HepG2 (cell line): ENCODE data around the gene SEPTIN12. TPM values are rescaled to one million over a fixed set of nuclear protein-coding genes. Genes with fewer than 3 reads are reported as not detected.

Source experiments
- ATAC-seq: fragments of 200-7000 bp; cut with Tn5 transposase; 3 replicates; pipeline ENCODE4 v1.9.1; 2020; ENCODE audit warnings: mild to moderate bottlenecking, moderate library complexity
- BruUV-seq: library from RNA; stranded (reverse); fragments of 400-500 nt; replicated peaks from 2 replicates; lab custom pipeline; 2021; lab: Mats Ljungman, UMichigan
- CTCF ChIA-PET: fragments of 300-600 bp; formaldehyde crosslinking; extraction: SDS; loops from one replicate; lab custom pipeline; 2021; ENCODE audit warnings: low total read pairs, inconsistent platforms, low intra/inter-chr PET ratio; lab: Yijun Ruan, JAX
- POLR2A ChIA-PET: fragments of 350-600 bp; sonication (Branson Sonifier 250); formaldehyde crosslinking; loops from one replicate; lab custom pipeline; 2020; ENCODE audit warnings: antibody characterized with exemption, inconsistent platforms; lab: Yijun Ruan, JAX
- DNase-seq: peaks from one replicate; pipeline ENCODE4 v3.0.0-alpha.2; 2015; ENCODE audit warnings: low spot score
- FAIRE-seq: peaks from 3 replicates; lab custom pipeline; 2011; peaks lifted over from hg19 to GRCh38; lab: Jason Lieb, UNC
- H2AFZ ChIP-seq: one replicate; pipeline ENCODE4 v1.6.1; 2011; ENCODE audit warnings: low read length, inconsistent platforms
- H3K27ac ChIP-seq: fragments of 300-600 bp; 3 replicates; pipeline ENCODE4 v1.8.0; 2011; ENCODE audit warnings: mixed run types, mild to moderate bottlenecking, mixed read lengths, low read length, inconsistent platforms; ENCODE audit not compliant: insufficient read depth; ENCODE audit errors: extremely low read length
- H3K27me3 ChIP-seq, 2 experiments: fragments of 200-600 bp in 1 of 2; 2 replicates in 1 of 2; 3 replicates in 1 of 2; pipeline versions ENCODE4 v1.6.0 to v1.8.0; 2011; ENCODE audit warnings: low read length in 2 of 2, mild to moderate bottlenecking in 2 of 2, moderate library complexity in 2 of 2, inconsistent platforms in 1 of 2; ENCODE audit not compliant: insufficient read depth in 2 of 2, control insufficient read depth in 1 of 2
- H3K36me3 ChIP-seq, 2 experiments: fragments of 200-600 bp in 1 of 2; replicated peaks in 1 of 2; 2 replicates in 1 of 2; 3 replicates in 1 of 2; pipeline versions ENCODE4 v1.5.1 to v1.8.0; 2011; ENCODE audit warnings: low read length in 2 of 2, inconsistent platforms in 1 of 2; ENCODE audit not compliant: insufficient read depth in 2 of 2, control insufficient read depth in 1 of 2
- H3K4me1 ChIP-seq: 2 replicates; pipeline ENCODE4 v1.5.1; 2012; ENCODE audit warnings: low read length, inconsistent platforms; ENCODE audit not compliant: insufficient read depth
- H3K4me2 ChIP-seq: 2 replicates; pipeline ENCODE4 v1.6.0; 2011; ENCODE audit warnings: low read depth, low read length, inconsistent platforms
- H3K4me3 ChIP-seq, 3 experiments: fragments of 200-600 bp in 1 of 3; sonication (generic), shearing (Covaris generic) in 1 of 3; replicated peaks in 1 of 3; 2 replicates each; pipeline ENCODE4 v1.5.1; 2011 to 2016; ENCODE audit warnings: low read length in 3 of 3, inconsistent platforms in 2 of 3, low read depth in 2 of 3, mild to moderate bottlenecking in 2 of 3, control low read depth in 1 of 3, mixed read lengths in 1 of 3; ENCODE audit not compliant: insufficient read depth in 1 of 3
- H3K79me2 ChIP-seq: one replicate; pipeline ENCODE4 v1.6.1; 2011; ENCODE audit warnings: low read length, inconsistent platforms; ENCODE audit not compliant: insufficient read depth
- H3K9ac ChIP-seq: 2 replicates; pipeline ENCODE4 v1.6.0; 2011; ENCODE audit warnings: mild to moderate bottlenecking, low read depth, low read length, inconsistent platforms; ENCODE audit not compliant: insufficient read depth
- H3K9me3 ChIP-seq: 2 replicates; pipeline ENCODE4 v1.5.1; 2012; ENCODE audit warnings: mild to moderate bottlenecking, low read length
- H4K20me1 ChIP-seq: 2 replicates; pipeline ENCODE4 v1.6.0; 2011; ENCODE audit warnings: inconsistent platforms, mild to moderate bottlenecking, low read length, moderate library complexity; ENCODE audit not compliant: insufficient read depth
- AGO2 ChIP-seq: fragments of 200-400 bp; formaldehyde crosslinking; optimal IDR thresholded peaks from 2 replicates; pipeline ENCODE3; 2017; ENCODE audit warnings: mild to moderate bottlenecking, low read depth, low read length, moderate library complexity
- FOXK2 ChIP-seq: fragments of 450-650 bp; IDR thresholded peaks from 2 replicates; pipeline ENCODE4 v1.6.1; 2016
- PHF20 ChIP-seq: sonication (generic); formaldehyde crosslinking; IDR thresholded peaks from 2 replicates; pipeline ENCODE4 v1.5.0; 2020; ENCODE audit warnings: mild to moderate bottlenecking, missing genetic modification reagents
- RBFOX2 ChIP-seq: fragments of 200-400 bp; formaldehyde crosslinking; IDR thresholded peaks from 2 replicates; pipeline ENCODE4 v1.6.1; 2017; ENCODE audit warnings: low read depth, mild to moderate bottlenecking, low read length
- ZMYM3 ChIP-seq: sonication (generic); formaldehyde crosslinking; IDR thresholded peaks from 2 replicates; pipeline ENCODE4 v1.5.1; 2020; ENCODE audit warnings: mild to moderate bottlenecking, missing genetic modification reagents
- ZNF280D ChIP-seq: sonication (generic); formaldehyde crosslinking; IDR thresholded peaks from 2 replicates; pipeline ENCODE4 v1.5.1; 2020; ENCODE audit warnings: mild to moderate bottlenecking, missing genetic modification reagents
- WGBS: methylation state at CpG from one replicate; pipeline ENCODE4 v1.1.6; 2017; ENCODE audit warnings: low lambda C conversion rate; 5-methylcytosine and 5-hydroxymethylcytosine counted together
- in situ Hi-C: cut with HindIII; loops from 2 replicates; pipeline ENCODE4 v1.10.0; 2017; ENCODE audit warnings: low pct_unique_long_range_greater_than_20kb; ENCODE audit not compliant: extremely low pct_ligation_motif_present
- intact Hi-C: fragments of 100-400 bp; cut with micrococcal nuclease; formaldehyde crosslinking; loops from one replicate; pipeline ENCODE4 v1.10.0; 2022; ENCODE audit not compliant: unreplicated experiment
- polyA plus RNA-seq, 8 experiments: library from polyadenylated mRNA; depleted of rRNA in 3 of 8; stranded (reverse) in 7 of 8; unstranded in 1 of 8; fragments of >200 nt; fragmentation: Illumina TruSeq in 4 of 8; extraction: Trizol in 4 of 8; gene quantifications; 2 replicates each; pipeline versions ENCODE4 v1.2.1 to v1.2.3, GENCODE V29; 2011 to 2016; ENCODE audit warnings: low read depth in 4 of 8, missing spikeins in 1 of 8, mixed read lengths in 1 of 8; ENCODE audit not compliant: insufficient read depth in 1 of 8
- total RNA-seq, 5 experiments: library from RNA; depleted of rRNA; stranded (reverse); fragments of >200 nt; fragmentation: Illumina TruSeq; extraction: Trizol; gene quantifications; 2 replicates each; pipeline ENCODE4 v1.2.3, GENCODE V29; 2016; ENCODE audit warnings: low read depth in 1 of 5
- TF ChIP-seq, protein P1 (sequence below): sonication (generic); formaldehyde crosslinking; IDR thresholded peaks from 2 replicates; pipeline ENCODE4 v1.5.1; 2020; ENCODE audit warnings: missing genetic modification reagents, mild to moderate bottlenecking, borderline replicate concordance

SEPTIN12 gene
- total and polyA plus RNA-seq, 2 of the 13 experiments (the other 11 are each of a cell fraction or from before 2014, with no cell fraction given), result 0.22 TPM; not detected in 1

DNA sequence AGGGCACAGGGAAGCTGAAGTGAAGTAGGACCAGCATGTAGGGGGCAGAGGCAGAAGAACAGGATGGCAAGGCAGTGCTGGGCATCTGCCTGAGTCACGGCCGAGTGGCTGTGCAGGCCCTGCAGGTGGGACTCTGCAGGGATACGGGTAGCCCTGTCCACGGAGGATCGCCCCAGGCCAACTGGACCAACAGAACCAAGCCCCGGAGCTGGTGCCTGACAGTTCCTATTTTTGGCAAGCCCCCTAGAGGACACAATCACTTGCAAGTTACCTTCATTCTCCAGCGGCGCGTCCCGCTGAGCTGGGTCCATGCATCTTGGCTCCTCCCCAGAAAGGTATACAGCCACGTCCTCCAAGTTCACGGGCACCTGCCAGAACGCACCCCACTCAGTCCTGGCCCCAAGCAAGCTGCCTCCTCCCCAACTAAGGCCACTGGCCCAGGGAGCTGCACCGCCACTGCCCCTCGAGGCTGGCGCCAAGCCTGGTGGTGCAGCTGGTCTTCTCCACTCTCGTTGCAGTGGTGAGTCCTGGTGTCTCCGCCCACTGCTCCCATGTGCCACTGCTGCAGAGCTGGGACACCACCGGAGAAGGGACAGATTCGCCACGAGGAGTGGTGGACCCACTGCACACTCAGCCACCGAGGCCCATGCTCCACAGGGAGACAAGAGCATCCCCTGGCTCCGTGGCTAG, 27.8 kb downstream of the SEPTIN12 start:
- CTCF ChIA-PET, result no interaction called here
- Histone ChIP-seq H3K79me2 (peaks cover 13% of the 10 kb centered on the region), H3K27ac (no peak overlapping the region), H3K4me3 (no peak overlapping the region)
- TF ChIP-seq FOXK2 (no peak), RBFOX2 (peak; percentile 53), ZNF280D (CRISPR knock-in tag) (no peak), AGO2 (peak; percentile 71)
- TF ChIP-seq, all 625 proteins: peak for 2
- WGBS, result 96% methylated on average over 10 of the region's 23 CpGs
- intact Hi-C loops, result no loop called here
- no peak overlapping the region for H2AFZ ChIP-seq
- POLR2A ChIA-PET, result no interaction called here
- no peaks in the 10 kb centered on the region; the same call in 1 of the 2 replicates for H3K9me3 ChIP-seq
- peaks cover 24 to 69% of the 10 kb centered on the region in 2 experiments; a peak in 4 of 5 replicates for H3K36me3 ChIP-seq
- ATAC-seq (no peak), DNase-seq (no peak), FAIRE-seq (no peak)
- no peaks in the 10 kb centered on the region for H3K27me3 ChIP-seq
- H3K4me2 ChIP-seq, result no peak overlapping the region
- peaks cover 16% of the 10 kb centered on the region for H3K4me1 ChIP-seq
- no peaks in the 10 kb centered on the region for H4K20me1 ChIP-seq
- in situ Hi-C loops, result no loop called here
- no peak overlapping the region for H3K9ac ChIP-seq
- no TSS peak for BruUV-seq

GRCh38 chr16:4755687-4756086, 32.5 kb downstream of the SEPTIN12 start:
- CTCF ChIA-PET, result no interaction called here

More at GRCh38 chr16:4755687-4756086, 32.5 kb downstream of the SEPTIN12 start:
- ATAC-seq (no peak), FAIRE-seq (no peak), DNase-seq (no peak)
- 94% methylated on average over 6 of the region's 6 CpGs for WGBS
- peaks cover 3% of the 10 kb centered on the region for H3K79me2 ChIP-seq
- POLR2A ChIA-PET, result no interaction called here
- in situ Hi-C loops (no loop called here), intact Hi-C loops (no loop called here)
- no peaks in the 10 kb centered on the region for H3K4me1 ChIP-seq
- H3K4me2 ChIP-seq, result no peak overlapping the region
- no peak overlapping the region for H2AFZ ChIP-seq
- no peak overlapping the region for H3K9ac ChIP-seq
- H4K20me1 ChIP-seq, result no peaks in the 10 kb centered on the region
- H3K36me3 ChIP-seq, result peaks cover 29 to 69% of the 10 kb centered on the region in 2 experiments
- no peak overlapping the region for H3K27ac ChIP-seq
- no peaks in the 10 kb centered on the region for H3K27me3 ChIP-seq
- no peak overlapping the region for H3K4me3 ChIP-seq
- H3K9me3 ChIP-seq, result no peaks in the 10 kb centered on the region; the same call in 1 of the 2 replicates
- TF ChIP-seq, protein P1, sequence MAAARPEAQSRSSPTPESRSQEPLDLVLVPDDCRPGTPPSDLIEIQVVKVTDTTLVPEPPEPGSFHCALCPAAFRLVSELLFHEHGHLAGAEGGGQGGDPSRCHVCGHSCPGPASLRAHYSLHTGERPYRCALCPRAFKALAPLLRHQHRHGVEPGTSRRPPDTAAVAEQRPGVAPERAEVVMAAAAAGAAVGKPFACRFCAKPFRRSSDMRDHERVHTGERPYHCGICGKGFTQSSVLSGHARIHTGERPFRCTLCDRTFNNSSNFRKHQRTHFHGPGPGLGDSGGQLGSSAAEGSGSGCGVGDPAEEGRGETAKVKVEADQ (CRISPR knock-in tag), result no peak
- TF ChIP-seq ZMYM3 (CRISPR knock-in tag) (peak; percentile 66; the same call in 1 of the 2 replicates), PHF20 (CRISPR knock-in tag) (no peak)
- BruUV-seq, result no TSS peak
